Right hindlimb (tissue), 1 donor: ENCODE measurements around the gene APOL2.
A peak's percentile ranks its signal among the peaks of the same experiment; 100 is the strongest.
"Not testable (repeated sequence)": the region's sequence is repeated elsewhere in the genome, so short reads cannot be mapped to it uniquely, and the experiment has no call there.

Experiments
- DNase-seq: peaks from one replicate; pipeline ENCODE4 v3.0.0-alpha.2; 2018

APOL2 gene

DNA sequence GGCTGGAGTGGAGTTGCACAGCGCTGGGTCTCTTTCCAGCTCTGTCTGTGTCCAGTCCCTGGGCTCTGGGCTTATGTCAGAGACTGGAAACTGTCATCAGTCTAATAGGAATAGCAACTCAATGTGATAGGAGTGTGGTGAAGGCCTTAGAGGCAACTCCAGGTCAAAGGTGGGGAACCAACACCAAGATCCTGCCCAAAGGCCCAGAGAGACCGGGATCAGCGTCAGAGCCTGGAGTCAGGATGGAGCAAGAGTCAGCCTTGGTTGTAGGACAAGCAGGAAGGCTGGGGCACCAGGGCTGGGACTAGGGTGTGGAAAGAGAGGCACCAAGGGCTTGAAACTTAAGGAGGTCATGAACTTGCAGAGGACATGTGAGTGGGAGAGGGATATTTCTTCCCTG is 23.0 kb upstream of the APOL2 start:
- not testable (repeated sequence) for DNase-seq

- not testable (repeated sequence) for DNase-seq
Measured at GRCh38 chr22:36261675-36262074, 22.3 kb upstream of the APOL2 start.

GRCh38 chr22:36259615-36260300 is 20.4 kb upstream of the APOL2 start:
- no peak for DNase-seq

GRCh38 chr22:36258701-36259614 is 19.6 kb upstream of the APOL2 start:
- peak; percentile 67 for DNase-seq

- DNase-seq = no peak
Measured at GRCh38 chr22:36257948-36258670, 18.8 kb upstream of the APOL2 start.

- DNase-seq = no peak
Measured at GRCh38 chr22:36257308-36257707, 18.0 kb upstream of the APOL2 start.

GRCh38 chr22:36256478-36256877 is 17.2 kb upstream of the APOL2 start:
- no peak for DNase-seq

GRCh38 chr22:36255572-36255971 is 16.2 kb upstream of the APOL2 start:
- DNase-seq = not testable (repeated sequence)

GRCh38 chr22:36253523-36254490 is 14.5 kb upstream of the APOL2 start:
- no peak for DNase-seq

DNA sequence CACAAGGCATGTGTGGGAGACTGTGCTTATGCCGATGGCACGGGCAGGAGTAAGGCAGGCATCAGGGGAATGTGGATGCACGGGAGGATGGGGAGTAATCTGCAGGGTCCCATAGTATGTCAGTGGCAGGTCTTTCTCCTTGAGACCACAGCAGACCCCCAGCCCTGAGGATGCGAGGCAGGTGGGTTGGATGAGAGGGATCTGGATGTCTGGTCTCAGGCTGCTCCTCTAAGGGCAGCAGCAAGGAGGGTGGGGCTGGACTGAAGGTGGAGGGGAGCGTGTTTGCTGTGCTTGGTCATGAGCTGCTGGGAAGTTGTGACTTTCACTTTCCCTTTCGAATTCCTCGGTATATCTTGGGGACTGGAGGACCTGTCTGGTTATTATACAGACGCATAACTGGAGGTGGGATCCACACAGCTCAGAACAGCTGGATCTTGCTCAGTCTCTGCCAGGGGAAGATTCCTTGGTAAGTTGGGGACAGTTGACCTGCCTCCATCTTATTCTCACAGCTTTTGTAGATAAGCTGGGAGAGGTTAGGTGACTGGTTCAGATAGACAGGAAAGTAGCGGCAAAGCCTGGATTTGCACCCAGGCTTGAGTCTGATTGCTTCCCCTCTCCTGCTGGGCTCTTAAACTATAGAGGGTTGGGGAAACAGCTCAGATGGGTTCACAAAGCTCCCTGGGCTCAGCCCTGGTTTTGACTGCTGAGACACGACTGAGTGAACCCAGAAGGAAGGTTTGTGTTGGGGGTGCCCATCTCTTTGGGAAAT is 13.6 kb upstream of the APOL2 start, which contains the start of gene APOL1:
Gene APOL1 (plus strand): TSS at position 380 of the 769 bp plus-strand sequence. CDS start 1,823 bp downstream, outside the sequence.
- no peak for DNase-seq

GRCh38 chr22:36251979-36252608 is 12.8 kb upstream of the APOL2 start:
- not testable (repeated sequence) for DNase-seq

GRCh38 chr22:36250292-36250960 is 11.1 kb upstream of the APOL2 start:
- DNase-seq = not testable (repeated sequence)

DNA sequence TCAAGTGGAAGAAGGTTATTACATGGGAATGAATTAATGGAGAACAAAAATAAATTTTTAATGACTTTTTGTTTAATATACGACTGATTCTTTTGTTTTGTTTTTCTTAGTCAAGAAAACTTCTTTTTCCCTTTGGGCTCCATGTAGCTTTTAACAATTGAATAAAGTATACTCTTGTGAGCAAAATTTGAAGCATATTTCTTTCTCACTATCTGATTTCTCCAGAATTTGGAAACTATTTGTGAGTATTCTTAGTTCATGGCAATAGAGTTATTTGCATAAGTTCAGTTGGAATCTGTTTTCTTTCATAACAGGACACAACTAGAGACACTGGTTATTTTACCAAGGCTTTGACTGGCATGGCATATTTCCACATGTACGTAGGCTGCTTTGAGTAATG is 9.8 kb upstream of the APOL2 start:
- no peak for DNase-seq

- DNase-seq = no peak
Measured at GRCh38 chr22:36247955-36248354, 8.6 kb upstream of the APOL2 start.

DNA sequence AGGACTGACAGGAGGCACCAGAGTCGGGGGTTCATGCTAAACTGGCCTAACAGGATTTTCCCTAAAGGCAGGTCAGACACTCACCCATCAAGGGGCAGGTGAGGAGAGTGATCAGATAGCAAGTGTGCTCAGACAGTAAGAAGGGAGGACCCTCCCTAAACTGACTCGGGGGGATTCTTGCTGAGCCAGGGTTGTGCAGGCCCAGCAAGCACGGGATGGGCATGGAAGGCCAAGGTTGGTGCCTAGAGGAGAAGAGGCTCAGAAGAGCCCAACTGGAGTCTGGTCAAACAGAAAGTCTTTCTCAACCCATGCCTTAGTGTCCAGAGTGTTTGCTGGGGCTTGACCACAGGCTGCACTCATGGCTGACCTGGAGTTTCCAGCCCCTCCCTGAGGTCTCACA is 7.4 kb upstream of the APOL2 start:
- DNase-seq = no peak

DNA sequence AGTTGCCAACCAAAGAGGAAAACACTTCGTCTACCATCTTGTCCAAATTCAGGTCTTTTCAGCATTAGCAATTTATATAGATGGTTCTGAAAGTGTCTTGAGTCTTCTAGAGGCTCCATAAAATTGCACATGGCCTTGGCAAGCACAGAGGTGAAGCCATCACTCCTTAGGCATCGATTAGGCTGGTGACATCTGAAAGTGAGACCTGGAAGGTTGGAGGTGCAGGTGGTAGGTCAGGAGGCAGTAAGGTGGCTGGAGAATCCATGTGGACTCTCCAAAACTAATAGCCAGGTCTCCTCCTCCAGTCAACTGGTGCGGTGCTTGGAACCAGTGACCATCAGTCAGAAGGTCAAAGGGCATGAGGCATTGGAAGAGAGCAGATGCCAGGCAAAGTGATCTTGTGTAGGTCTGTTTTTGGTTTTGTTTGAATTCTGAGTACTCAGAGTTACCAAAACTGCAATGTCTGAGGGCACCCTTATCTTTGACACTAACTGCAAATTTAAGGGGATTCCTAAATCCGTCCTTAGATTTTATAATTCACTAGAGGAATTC is 6.6 kb upstream of the APOL2 start:
- no peak for DNase-seq

DNA sequence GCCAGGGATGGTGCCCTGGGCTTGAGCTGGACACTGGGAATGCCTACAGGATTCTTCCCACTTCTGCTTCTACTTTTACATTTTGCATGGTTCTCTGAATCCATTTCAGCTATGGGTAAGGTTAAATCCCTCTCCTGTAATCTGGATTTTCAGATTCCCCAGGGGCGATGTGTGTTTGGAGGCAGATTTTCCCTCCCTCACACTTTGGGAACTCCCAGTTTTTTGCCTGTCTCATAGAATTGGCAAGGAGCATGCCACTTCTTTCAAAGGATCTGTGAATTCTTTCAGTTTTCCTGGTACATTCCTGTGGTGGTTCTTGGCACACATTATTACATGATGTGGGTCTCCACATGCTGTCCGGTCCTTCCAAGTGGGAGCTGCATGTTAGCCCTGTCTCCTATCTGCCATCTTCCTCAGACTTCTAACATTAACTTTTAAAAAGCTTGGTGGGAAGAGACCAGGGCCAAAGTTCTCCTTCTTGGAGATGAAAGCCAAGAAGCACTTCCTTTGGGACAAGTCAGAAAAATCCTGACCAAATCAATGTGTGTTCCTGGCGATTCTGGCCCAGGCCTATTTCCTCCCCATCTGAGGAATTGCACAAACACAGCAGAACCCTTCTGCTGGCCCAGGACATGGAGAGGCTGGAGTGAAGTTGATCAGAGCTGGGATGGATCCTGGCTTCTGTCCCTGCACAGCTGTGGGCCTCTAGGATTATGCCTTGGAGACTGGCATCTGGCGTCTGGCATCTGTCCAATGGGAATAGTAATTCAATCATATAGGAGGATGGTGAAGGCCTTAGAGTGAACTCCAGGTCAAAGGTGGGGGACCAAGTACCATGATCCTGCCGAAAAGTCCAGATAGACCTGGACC is 5.4 kb upstream of the APOL2 start:
- DNase-seq = peak; percentile 56

DNA sequence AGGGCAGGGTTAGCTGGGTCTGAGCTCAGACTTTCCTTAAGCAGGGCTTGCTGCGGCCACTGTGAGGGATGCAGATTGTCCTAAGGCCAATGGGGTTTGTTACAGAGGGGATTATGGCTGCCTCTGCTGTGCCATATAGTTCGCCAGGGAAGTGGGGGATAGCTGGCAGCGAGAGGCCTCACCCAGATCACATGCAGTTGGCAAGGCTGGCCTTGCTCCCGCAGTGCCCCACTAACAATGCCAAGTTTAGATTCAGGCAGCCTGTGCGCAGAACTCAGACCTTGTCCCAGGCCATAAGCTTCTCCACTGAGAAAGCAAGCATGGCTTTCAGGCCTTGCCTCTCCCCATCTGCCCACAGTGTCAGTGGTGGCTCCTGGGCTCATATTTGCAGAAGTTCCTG is 4.7 kb upstream of the APOL2 start:
- DNase-seq = no peak

DNA sequence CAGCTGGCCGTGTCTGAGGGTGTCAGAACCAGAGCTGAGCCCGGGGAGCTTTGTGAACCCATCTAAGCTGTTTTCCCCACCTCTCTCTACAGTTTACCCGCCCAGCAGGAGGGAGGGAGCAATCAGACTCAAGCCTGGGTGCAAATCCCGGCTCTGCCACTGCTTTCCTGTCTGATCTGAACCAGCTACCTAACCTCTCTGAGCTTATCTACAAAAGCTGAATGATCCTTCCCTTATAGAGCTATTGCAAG is 252 bp downstream of the APOL2 start:
- DNase-seq = no peak
